Mesenchymal stem cell (in vitro differentiated cells and primary cell): ENCODE data around the gene MICALL1. TPM values are rescaled to one million over a fixed set of nuclear protein-coding genes. Genes with fewer than 3 reads are reported as not detected.

Source experiments
- DNase-seq: peaks from one replicate; pipeline ENCODE4 v3.0.0-alpha.2; 2013
- H2AFZ ChIP-seq: one replicate; pipeline ENCODE4 v1.6.1; 2013; ENCODE audit warnings: low read depth, mild to moderate bottlenecking, control low read depth, inconsistent platforms, low read length, moderate library complexity
- H2AK5ac ChIP-seq: 2 replicates; pipeline ENCODE4 v1.6.1; 2013; ENCODE audit warnings: low read length, moderate library complexity, mild to moderate bottlenecking, inconsistent platforms; ENCODE audit not compliant: severe bottlenecking
- H2BK120ac ChIP-seq: one replicate; pipeline ENCODE4 v1.6.1; 2013; ENCODE audit warnings: low read depth, mild to moderate bottlenecking, inconsistent platforms, low read length, moderate library complexity
- H2BK12ac ChIP-seq, 2 experiments: one replicate each; pipeline ENCODE4 v1.6.1; 2013; ENCODE audit warnings: inconsistent platforms in 2 of 2, low read length in 2 of 2, mild to moderate bottlenecking in 2 of 2, moderate library complexity in 2 of 2, control low read depth in 1 of 2
- H2BK15ac ChIP-seq: one replicate; pipeline ENCODE4 v1.6.1; 2013; ENCODE audit warnings: mild to moderate bottlenecking, low read depth, inconsistent platforms; ENCODE audit not compliant: poor library complexity, severe bottlenecking
- H2BK5ac ChIP-seq: 2 replicates; pipeline ENCODE4 v1.6.1; 2013; ENCODE audit warnings: low read depth, mild to moderate bottlenecking, low read length, control low read depth, inconsistent platforms; ENCODE audit not compliant: poor library complexity, severe bottlenecking
- H3K14ac ChIP-seq, 2 experiments: one replicate each; pipeline ENCODE4 v1.6.1; 2013; ENCODE audit warnings: inconsistent platforms in 2 of 2, low read length in 2 of 2, control low read depth in 1 of 2, mild to moderate bottlenecking in 1 of 2, moderate library complexity in 1 of 2
- H3K18ac ChIP-seq, 2 experiments: one replicate each; pipeline ENCODE4 v1.6.1; 2013; ENCODE audit warnings: inconsistent platforms in 2 of 2, low read length in 2 of 2, control low read depth in 1 of 2, low read depth in 1 of 2, mild to moderate bottlenecking in 1 of 2
- H3K23ac ChIP-seq, 2 experiments: one replicate each; pipeline ENCODE4 v1.6.1; 2013; ENCODE audit warnings: inconsistent platforms in 2 of 2, low read length in 2 of 2, mild to moderate bottlenecking in 2 of 2, moderate library complexity in 2 of 2, control low read depth in 1 of 2
- H3K27ac ChIP-seq: 2 replicates; pipeline ENCODE4 v1.5.1; 2013; ENCODE audit warnings: mild to moderate bottlenecking, moderate library complexity, low read length, control low read depth, inconsistent platforms; ENCODE audit not compliant: poor library complexity, severe bottlenecking
- H3K27me3 ChIP-seq, 2 experiments: 2 replicates each; pipeline versions ENCODE4 v1.6.1 to v1.7.0; 2013; ENCODE audit warnings: low read length in 2 of 2, mild to moderate bottlenecking in 2 of 2, moderate library complexity in 2 of 2, control low read depth in 1 of 2, inconsistent platforms in 1 of 2; ENCODE audit not compliant: control insufficient read depth in 1 of 2, insufficient read depth in 1 of 2
- H3K36me3 ChIP-seq, 2 experiments: 2 replicates each; pipeline versions ENCODE4 v1.6.1 to v1.7.0; 2013; ENCODE audit warnings: low read length in 2 of 2, control low read depth in 1 of 2, inconsistent platforms in 1 of 2, low read depth in 1 of 2, mild to moderate bottlenecking in 1 of 2; ENCODE audit not compliant: insufficient read depth in 2 of 2, control insufficient read depth in 1 of 2
- H3K4ac ChIP-seq, 2 experiments: one replicate each; pipeline ENCODE4 v1.6.1; 2013; ENCODE audit warnings: inconsistent platforms in 2 of 2, low read length in 2 of 2, mild to moderate bottlenecking in 2 of 2, moderate library complexity in 2 of 2, control low read depth in 1 of 2, low read depth in 1 of 2
- H3K4me1 ChIP-seq: 2 replicates; pipeline ENCODE4 v1.6.1; 2013; ENCODE audit warnings: low read depth, low read length, control low read depth; ENCODE audit not compliant: control insufficient read depth, insufficient read depth
- H3K4me2 ChIP-seq: 2 replicates; pipeline ENCODE4 v1.6.1; 2013; ENCODE audit warnings: low read length, mild to moderate bottlenecking, inconsistent platforms; ENCODE audit not compliant: poor library complexity, severe bottlenecking
- H3K4me3 ChIP-seq, 2 experiments: 2 replicates each; pipeline versions ENCODE4 v1.5.1 to v1.7.0; 2013; ENCODE audit warnings: low read length in 2 of 2, mild to moderate bottlenecking in 2 of 2, control low read depth in 1 of 2, low read depth in 1 of 2; ENCODE audit not compliant: insufficient read depth in 1 of 2
- H3K79me1 ChIP-seq: replicated peaks from 2 replicates; pipeline ENCODE4 v1.6.1; 2013; ENCODE audit warnings: mild to moderate bottlenecking, control low read depth, low read length, inconsistent platforms; ENCODE audit not compliant: poor library complexity, severe bottlenecking
- H3K9ac ChIP-seq: 2 replicates; pipeline ENCODE4 v1.7.0; 2013; ENCODE audit warnings: mild to moderate bottlenecking, low read length, moderate library complexity
- H3K9me3 ChIP-seq: 2 replicates; pipeline ENCODE4 v1.7.0; 2013; ENCODE audit warnings: mild to moderate bottlenecking, low read length; ENCODE audit not compliant: control insufficient read depth
- H4K8ac ChIP-seq: one replicate; pipeline ENCODE4 v1.6.1; 2013; ENCODE audit warnings: inconsistent platforms, mild to moderate bottlenecking, low read length, moderate library complexity
- H4K91ac ChIP-seq: one replicate; pipeline ENCODE4 v1.6.1; 2013; ENCODE audit warnings: mild to moderate bottlenecking, low read length, inconsistent platforms
- WGBS: methylation state at CpG from one replicate; pipeline ENCODE4 v1.1.7; 2013; ENCODE audit warnings: mixed read lengths; 5-methylcytosine and 5-hydroxymethylcytosine counted together
- polyA plus RNA-seq, 2 experiments: library from polyadenylated mRNA; stranded (reverse); fragments of 200-250 nt; gene quantifications; one replicate each; pipeline ENCODE4 v1.2.3, GENCODE V29; 2013

Gene MICALL1
- 19.9 TPM for polyA plus RNA-seq (2013, experiment 1 of 2)
- 19.0 TPM for polyA plus RNA-seq (2013, experiment 2 of 2)

DNA sequence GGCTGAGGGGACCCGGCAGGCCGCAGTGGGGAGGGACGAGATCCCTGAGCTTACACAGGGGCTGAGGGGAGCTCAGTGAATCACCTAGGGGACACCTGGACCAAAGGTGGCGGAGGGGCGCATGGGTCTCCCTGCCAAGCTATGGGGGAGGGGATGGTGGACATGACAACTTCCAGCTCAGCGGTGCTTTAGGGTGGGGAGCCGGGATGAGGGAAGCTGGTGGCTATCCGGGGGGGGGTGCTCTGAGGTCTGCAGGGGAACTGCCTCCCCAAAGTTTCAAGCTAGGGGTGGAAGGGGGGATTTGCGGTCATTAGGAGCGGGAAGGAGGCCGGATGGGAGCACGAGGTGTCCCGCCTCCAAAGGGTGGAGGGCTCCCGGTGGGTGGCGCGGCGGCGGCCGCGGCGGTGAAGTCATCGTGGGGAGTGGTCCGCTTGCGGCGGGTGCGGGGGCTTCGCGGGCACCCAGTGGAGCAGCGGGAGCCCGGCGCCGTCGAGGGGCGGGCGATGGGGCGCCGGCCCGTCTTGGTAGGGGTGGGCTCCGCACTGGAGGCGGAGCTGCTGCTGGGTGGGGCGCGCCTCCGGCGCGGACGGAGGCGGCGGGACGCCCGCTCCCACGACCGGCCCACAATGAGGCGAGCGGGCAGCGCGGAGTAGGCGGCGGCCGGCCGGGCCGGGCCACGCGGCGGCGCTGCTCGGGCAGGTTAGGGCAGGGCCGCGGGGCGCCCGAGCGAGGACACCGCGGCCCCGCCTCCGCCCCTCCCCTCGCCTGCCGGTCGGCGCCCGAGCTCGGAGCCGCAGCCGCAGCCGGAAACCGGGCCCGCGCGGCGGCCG, at the start of gene MICALL1:
Gene MICALL1, plus strand, starts transcription at position 764 of the 830 bp plus-strand sequence. CDS start 126 bp downstream, outside the sequence.
- peaks cover 4% of the 10 kb centered on the region for H3K79me1 ChIP-seq
- H2AFZ ChIP-seq: peak within 1 kb of the TSS; percentile 76
- H3K27ac ChIP-seq: peak within 1 kb of the TSS; percentile 95
- H2BK120ac ChIP-seq: peak within 1 kb of the TSS; percentile 86
- peak within 1 kb of the TSS; percentile 92 for H2BK15ac ChIP-seq
- peak within 1 kb of the TSS; percentile 97 to 99 for H3K18ac ChIP-seq
- peaks cover 40% of the 10 kb centered on the region for H3K4me1 ChIP-seq
- no peaks in the 10 kb centered on the region for H3K27me3 ChIP-seq
- H2BK12ac ChIP-seq: peak within 1 kb of the TSS; percentile 83 to 88
- peak within 1 kb of the TSS; percentile 90 for H3K4me2 ChIP-seq
- peaks cover 9% of the 10 kb centered on the region in 2 experiments for H3K36me3 ChIP-seq
- peak within 1 kb of the TSS; percentile 83 for H2AK5ac ChIP-seq
- H4K91ac ChIP-seq: peak within 1 kb of the TSS; percentile 100
- DNase-seq: peak; percentile 72
- peak within 1 kb of the TSS in 1 of 2 experiments; percentile 98 for H3K23ac ChIP-seq
- H3K9me3 ChIP-seq: no peaks in the 10 kb centered on the region
- peak within 1 kb of the TSS; percentile 86 to 95 for H3K14ac ChIP-seq
- peak within 1 kb of the TSS; percentile 98 for H4K8ac ChIP-seq
- peak within 1 kb of the TSS; percentile 81 for H2BK5ac ChIP-seq
- peak within 1 kb of the TSS; percentile 93 for H3K9ac ChIP-seq
- WGBS: 9% methylated on average over 31 of the region's 90 CpGs
- H3K4ac ChIP-seq: peak within 1 kb of the TSS; percentile 92 to 97
- H3K4me3 ChIP-seq: peak within 1 kb of the TSS; percentile 94 to 97

GRCh38 chr22:37860796-37861421, 45.2 kb upstream of the MICALL1 start:
- H4K91ac ChIP-seq: no peak overlapping the region
- H2AK5ac ChIP-seq: no peak overlapping the region
- H3K79me1 ChIP-seq: peaks cover 12% of the 10 kb centered on the region
- H2BK120ac ChIP-seq: no peak overlapping the region
- WGBS: 70% methylated on average over 7 of the region's 7 CpGs
- H4K8ac ChIP-seq: no peak overlapping the region
- no peak overlapping the region for H2BK5ac ChIP-seq
- no peaks in the 10 kb centered on the region for H3K4me1 ChIP-seq
- no peak overlapping the region for H3K14ac ChIP-seq
- no peaks in the 10 kb centered on the region for H3K27me3 ChIP-seq
- H2AFZ ChIP-seq: no peak overlapping the region
- no peak overlapping the region for H3K4ac ChIP-seq
- no peak overlapping the region for H3K27ac ChIP-seq
- H3K9ac ChIP-seq: no peak overlapping the region
- no peak overlapping the region for H3K23ac ChIP-seq
- peak; percentile 20 for DNase-seq
- no peak overlapping the region for H2BK15ac ChIP-seq
- H2BK12ac ChIP-seq: no peak overlapping the region
- H3K4me2 ChIP-seq: no peak overlapping the region
- no peaks in the 10 kb centered on the region for H3K9me3 ChIP-seq
- no peak overlapping the region for H3K4me3 ChIP-seq
- H3K36me3 ChIP-seq: peaks cover 50 to 87% of the 10 kb centered on the region in 2 experiments
- no peak overlapping the region for H3K18ac ChIP-seq

DNA sequence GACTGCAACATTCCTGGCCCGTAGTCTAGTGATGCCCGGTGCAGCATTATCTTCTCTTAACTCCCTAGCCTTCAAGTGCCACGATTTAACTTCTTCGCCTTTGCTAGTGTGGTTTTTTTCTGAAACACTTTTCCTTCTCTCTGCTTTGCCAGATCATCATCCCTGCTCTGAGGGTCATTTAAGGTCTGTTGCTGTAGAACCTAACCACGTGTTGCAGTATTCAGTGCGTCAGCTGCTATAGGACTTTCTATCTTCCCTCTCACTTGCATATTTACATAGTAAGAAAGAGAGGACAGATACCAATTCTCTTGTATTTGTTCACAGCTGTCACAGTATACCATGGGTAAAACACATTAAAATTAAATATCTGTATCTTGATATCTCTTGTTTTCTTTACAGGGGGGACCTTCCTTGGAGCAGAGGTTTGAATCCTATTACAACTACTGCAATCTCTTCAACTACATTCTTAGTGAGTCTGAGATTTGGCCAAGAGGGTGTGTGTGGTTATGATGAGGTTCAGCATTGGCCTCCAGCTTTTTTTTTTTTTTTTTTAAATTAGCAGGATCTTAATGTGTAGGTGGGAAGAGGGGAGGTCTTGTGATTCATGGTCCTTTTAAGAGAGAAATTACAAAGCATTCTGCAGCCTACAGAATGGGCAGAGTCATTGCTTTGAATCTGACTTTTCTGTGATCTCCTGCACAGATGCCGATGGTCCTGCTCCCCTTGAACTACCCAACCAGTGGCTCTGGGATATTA, 43.3 kb upstream of the MICALL1 start:
- Histone ChIP-seq H2AFZ (no peak overlapping the region), H3K4me2 (no peak overlapping the region), H2BK120ac (no peak overlapping the region), H3K27me3 (no peaks in the 10 kb centered on the region), H3K14ac (no peak overlapping the region), H2AK5ac (no peak overlapping the region), H3K79me1 (peaks cover 17% of the 10 kb centered on the region), H3K23ac (no peak overlapping the region), H2BK12ac (no peak overlapping the region), H3K9ac (peak overlapping the region; percentile 57), H2BK15ac (no peak overlapping the region), H2BK5ac (no peak overlapping the region), H4K8ac (no peak overlapping the region), H3K4me1 (no peaks in the 10 kb centered on the region), H3K4ac (no peak overlapping the region), H3K18ac (no peak overlapping the region), H3K9me3 (no peaks in the 10 kb centered on the region), H3K27ac (no peak overlapping the region), H4K91ac (no peak overlapping the region), H3K36me3 (peaks cover 51 to 85% of the 10 kb centered on the region in 2 experiments), H3K4me3 (no peak overlapping the region)
- WGBS: 100% methylated on average over 5 of the region's 7 CpGs
- DNase-seq: peak; percentile 13
